NCI-H2107 treated with DMSO at 0.1 percent for 48 hours (cell line): Measurements from ENCODE around the gene GPR87.

Source experiments
- DNase-seq: peaks from one replicate; lab custom pipeline; 2025; ENCODE audit not compliant: unreplicated experiment; lab: John Stamatoyannopoulos, UW

GPR87 gene

DNA sequence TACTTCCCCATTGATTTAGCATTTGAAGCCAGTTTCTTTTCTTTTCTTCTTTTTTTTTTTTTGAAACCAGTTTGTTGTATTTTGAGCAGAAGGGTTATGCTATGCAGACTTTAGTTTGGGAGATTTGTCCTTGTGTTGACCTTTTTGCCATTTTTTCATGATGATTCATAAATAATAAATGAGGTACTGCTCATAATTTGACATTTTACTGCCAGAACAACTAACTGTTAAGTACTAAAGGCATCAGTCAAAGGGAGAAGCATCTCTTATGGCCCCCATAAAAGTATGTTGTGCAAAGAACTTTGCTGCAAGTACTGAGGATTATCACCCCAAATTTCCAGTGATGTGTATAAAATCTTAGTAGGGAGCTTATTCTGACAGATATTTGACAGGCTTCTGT lies 1.7 kb upstream of the GPR87 start:
- no peak for DNase-seq

DNA sequence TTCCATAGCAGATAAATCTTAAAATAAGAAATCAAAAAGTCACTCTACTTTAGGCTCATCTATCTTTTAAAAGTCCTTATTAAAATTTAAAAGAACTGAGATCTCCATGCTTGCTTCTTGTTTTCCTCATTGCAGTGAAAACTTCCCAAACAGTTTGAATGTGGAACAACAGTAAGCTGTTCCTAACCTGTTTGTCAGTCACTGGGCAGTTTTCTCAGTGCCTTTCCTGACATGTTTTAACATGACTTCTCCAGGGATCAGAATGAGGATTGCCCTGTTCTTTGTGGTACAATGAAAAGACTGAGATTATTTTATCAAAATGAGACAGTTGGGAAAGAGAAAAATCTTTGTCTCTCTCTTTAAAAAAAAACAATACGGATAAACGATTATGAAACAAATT lies 774 bp downstream of the GPR87 start:
- DNase-seq: no peak

DNA sequence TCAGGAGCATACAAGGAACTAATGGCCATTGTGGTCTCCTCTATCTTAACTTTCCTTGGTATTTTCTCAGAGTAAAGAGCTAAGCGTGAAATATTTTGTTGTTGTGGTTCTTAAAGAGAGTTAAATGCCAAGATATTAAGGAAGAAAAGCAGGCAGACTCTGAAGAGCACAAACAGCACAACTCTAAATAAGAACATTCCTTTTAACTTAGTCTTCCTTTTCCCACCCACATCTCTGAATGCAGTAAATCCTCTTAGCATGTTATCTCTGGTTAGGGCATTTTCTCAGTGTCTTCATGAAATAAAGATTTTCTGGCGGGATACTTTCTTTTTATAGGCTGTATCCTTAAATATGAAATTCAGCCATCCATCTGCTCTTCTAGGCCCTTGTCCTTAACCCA lies 1.5 kb downstream of the GPR87 start:
- no peak for DNase-seq

DNA sequence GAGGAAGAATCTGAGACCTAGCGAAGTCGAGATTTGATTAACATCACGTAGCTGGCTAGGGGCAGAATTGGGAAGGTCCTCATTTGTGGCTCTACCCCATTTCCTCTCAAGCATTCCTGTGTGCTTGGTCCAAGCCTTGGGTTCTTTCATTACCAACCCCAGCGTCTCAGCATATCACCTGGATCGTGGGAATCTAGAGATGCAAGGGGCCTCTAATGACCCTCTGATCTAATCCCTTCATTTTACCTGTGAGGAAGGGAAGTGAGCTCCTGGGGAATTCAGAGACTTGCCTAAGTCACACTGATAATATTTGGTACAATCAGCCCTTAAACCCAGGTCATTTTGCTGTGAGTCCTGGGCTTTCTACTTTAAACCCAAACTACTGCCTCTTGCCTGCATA lies 2.0 kb downstream of the GPR87 start:
- no peak for DNase-seq

DNA sequence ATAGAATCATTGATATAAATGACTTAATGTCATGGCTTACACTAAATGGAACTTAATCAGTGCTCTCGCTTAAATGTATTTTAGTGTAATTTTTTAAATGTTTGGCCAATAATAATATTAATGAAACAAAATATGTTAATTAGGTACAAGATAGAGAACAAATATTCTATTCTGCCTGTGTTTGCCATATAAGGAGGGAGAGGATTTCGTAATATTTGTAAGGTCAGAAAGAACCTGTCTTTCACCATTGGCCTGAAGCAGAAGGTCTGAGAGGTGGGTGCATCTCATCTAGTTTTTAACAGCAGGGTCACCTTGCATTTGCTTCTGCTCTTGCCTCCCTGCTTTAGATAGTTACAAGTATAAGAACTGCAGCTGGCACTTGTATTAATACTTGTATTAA lies 2.5 kb downstream of the GPR87 start:
- no peak for DNase-seq

DNA sequence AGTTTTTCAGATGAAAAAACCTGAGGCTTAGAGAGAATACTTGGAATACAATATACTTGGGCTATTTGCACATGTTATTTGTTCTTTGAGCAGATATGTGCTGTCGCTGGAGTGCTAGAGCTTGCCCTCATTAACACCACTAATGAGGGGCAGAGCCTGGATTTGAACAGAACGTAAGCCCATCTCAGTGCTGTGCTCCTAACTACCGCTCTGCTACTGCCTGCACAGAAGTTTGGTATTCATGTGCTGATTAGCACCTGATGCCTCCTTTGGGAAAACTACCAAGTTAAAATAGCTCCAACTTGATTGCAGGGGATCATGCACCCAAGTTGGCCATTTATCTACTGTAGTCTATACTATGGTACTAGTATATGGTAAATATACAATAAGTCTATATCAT lies 3.6 kb downstream of the GPR87 start:
- DNase-seq: no peak

DNA sequence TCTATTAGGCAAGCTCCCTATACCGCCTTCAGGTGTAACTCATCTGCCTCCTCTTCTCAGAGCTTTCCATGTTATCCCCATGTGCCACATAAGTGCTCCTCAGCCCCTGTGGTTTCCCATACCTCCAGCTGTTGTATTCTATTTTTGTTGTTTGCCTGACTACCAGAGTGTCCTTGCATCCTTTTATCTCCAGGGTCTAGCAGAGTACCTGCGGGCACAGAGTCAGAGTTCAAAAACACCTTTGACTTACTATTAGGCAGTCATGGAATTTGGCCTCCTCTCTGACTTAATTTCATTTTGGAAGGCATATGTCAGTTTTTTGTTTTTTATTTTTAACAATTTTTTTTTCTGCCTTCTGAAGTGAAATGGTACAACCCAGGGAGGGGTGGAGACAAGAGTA lies 7.1 kb downstream of the GPR87 start:
- no peak for DNase-seq

DNA sequence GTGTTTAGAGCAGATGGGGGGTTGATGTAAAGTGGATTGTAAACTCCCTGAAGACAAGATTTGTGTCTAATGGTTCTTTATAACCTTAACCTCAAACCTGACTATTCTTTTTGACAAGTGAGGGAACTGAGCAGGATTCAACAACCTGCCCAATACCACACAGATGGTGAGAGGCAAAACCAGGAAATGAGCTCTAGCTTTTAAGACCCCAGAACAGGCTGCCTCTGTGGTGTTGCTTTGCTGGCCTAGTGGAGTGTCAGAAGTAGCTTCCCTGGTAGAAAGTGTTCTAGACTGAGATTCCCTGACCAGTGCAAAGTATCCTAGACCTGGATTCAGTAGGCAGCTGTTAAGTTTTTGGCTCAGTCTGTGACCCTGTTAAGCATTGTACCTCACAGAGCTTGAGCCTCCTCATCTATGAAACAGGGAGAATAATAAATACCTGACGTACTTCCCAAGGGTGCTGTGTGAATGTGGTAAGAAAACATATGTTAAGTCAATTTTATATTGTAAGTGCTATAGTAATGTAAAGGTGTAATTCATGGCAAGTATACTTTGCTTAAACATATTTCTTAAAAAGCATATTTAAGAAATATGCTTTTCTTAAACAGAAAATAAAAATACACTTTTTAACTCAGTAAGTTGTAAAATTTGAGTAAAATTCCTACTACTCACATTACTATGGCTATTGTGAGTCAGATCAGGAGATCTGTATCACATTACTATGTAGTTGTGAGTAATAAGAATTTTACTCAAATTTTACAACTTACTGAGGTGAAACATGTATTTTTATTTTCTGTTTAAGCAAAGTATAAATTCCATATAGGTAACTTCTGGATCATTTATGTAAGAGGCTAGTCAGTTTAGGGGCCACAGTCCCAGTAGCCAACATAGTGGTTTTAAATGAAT lies 8.8 kb downstream of the GPR87 start:
- no peak for DNase-seq

DNA sequence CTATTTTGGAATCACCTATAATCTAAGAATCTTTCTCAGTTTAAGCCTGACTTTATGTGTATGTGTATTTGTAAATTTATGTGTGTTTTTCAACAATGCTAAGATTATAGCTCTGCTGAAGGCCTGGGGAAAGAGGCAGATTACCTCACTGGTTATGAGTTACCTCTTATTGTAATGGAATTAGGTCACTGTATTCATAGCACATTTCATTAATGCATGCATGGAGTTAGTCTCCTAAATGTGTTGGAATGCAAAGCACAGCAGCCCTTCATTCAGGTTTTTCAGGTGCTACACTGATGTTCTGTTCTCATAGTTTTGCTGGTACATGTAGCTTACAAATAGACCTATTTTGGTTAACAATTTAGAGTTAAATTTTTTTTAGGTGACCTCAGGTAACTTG lies 9.5 kb downstream of the GPR87 start:
- no peak for DNase-seq

DNA sequence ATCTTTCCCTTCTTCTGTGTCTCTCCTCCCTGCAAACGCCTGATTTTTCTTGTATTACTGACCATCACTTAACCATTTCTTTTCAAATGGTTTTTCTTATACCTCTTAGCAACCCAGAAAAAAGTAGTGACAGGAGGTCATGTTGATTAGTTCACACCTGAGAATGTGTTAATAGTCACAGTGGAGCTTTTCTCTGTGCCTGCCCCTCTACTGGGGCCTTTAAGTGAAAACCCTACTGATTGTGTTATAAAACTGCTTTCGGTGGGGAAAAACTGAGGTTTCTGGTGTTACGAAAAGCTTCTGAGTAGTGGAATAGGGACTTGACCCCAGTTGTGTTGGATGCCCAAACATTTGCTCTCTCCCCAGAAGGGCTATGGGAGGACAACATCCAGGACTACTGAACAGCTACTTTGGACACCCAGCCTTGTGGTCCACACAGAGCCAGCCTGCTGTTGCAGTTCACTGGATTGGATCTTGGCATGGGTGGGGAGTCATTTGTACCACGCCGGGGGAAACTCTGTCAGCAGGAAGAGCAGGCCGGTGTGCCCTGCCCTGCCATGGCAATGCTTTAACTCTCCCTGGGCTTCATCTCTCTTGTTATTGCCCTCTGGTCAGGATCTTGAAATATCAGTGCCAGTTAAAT lies 10.3 kb downstream of the GPR87 start:
- no peak for DNase-seq

DNA sequence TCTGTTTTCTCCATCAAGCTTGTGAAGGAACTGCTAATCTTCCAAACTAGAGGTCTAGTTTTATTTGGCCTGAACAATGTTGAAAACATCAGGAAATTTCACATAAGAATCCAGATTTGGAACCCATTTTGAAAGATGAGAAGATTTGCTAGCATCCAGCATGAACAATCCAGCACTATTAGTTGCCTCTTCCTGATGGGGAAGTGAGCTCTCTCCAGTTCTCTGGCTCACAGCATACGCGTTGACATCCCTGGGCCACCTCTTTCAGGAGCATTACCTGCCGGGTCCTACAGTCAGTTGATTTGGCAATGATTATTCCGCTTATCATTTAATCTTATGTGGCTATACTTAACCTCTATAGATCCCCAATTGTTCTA lies 10.9 kb downstream of the GPR87 start:
- DNase-seq: no peak

DNA sequence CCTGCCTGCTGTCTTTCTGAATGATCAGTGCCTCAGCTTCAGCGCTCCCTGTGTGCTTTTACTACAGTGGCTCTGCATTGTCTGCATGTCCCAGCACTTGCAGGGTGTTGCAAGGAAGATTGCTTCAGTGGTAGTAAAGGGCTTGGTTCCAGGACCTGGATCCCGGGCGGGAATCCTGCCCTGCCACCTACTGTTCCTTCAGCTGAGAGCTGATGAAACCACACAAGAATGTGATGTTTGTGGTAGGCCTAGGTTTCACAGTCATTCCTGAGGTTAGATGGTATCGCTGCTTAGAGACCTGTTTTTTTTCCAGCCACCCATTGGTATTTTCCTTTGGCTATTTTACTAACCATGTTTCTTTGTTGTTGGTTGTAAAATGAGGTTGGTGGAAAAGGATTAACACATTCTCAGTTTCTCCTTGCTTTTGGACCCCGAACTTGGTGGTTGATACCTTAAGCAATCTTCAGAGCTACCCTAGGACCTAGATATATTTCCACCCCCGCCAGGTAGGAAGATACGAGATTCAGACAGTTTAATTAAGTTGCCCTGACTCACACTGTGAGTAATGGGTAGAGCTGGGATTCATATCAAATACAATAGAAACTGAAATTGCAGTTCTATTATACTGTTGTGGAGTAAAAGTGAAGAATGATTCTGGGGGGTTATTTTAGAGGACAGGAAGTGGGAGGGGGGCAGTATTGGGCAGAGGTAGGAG lies 11.4 kb downstream of the GPR87 start:
- DNase-seq: peak; percentile 9

DNA sequence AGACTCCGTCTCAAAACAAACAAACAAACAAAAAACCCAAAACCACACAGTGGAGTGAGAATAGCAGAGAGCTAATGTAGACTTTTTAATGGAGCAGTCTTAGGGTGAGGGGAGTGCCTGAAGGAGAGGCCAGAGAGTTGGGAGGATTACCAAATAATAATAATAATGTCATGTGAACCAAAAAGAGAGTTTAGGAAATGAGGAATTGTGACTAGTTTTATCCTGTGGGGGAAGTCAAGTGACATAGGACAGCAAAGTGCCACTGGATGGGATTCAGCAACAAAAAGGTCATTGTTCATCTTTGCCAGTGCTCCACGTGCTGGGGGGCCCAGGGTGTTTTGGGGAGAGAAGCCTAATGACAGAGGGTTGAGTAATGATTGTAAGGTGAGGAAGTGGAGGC lies 12.9 kb downstream of the GPR87 start:
- no peak for DNase-seq

DNA sequence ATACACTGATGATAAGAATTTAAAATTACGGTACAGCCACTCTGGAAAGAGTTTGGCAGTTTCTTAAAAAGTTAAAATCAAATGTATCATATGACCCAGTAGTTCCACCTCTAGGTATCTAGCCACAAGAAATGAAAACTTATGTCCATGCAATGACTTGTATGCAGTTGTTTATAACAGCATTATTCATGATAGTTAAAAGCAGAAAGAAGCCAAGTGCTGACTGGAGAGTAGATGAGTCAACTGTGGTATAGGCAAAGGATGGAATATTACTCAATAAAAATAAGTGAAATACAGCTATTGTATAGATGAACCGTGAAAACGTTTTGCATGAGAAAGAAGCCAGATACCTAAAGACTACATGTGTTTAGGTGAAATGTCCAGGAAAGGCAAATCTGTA lies 14.8 kb downstream of the GPR87 start:
- no peak for DNase-seq

DNA sequence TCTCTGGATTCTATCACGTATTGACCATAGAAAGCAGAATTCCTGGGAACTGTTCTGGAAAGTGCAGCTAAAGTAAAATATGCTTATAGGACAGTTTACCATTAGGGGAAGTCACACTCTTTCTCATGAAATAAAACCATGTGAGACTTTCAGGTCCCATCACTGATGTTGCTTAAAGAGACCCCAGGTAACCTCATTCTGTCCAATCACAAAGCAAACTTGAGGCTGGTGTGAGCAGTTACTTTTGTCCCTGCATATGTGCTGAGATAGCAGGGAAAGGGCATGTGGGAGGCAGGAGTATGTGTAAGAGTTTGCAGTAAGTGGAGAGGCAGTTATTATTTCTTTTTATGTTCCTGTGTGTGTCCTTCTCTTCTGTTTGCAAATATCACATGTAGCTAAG lies 16.1 kb downstream of the GPR87 start:
- no peak for DNase-seq

DNA sequence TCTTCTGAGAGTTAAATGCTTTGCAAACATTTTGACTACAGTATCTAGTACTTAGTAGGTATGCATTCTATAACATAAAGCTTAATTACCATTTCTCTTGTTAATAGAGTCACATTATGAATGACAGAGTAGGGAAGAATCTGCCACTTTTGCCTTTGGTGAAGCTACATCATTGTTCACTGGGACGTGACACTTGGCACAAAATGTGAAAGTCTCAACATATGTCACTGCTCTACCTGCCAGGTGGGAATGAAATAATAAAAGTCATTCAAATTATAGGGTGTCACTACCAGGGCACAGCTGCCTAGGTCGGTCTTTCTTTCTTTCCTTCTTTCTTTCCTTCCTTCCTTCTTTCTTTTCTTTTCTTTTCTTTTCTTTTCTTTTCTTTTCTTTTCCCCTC lies 17.6 kb downstream of the GPR87 start:
- DNase-seq: no peak

DNA sequence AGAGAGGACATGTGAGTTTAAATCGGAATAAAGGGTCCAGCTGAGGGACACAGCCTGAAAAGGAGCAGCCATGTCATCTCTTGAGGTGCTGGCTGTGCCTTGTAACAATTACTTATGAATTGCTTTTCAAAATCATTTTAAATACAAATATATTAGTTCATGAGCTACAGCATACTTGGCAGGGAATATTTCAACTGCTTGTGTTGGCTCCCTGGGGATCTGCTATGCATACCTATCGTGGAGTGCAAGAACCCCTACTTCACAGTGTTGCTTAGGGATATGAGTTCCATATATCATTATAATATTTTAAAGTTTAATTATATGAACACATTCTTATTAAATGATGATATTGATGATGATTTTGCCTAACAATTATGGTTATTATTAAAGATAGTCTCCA lies 19.2 kb downstream of the GPR87 start:
- DNase-seq: no peak

DNA sequence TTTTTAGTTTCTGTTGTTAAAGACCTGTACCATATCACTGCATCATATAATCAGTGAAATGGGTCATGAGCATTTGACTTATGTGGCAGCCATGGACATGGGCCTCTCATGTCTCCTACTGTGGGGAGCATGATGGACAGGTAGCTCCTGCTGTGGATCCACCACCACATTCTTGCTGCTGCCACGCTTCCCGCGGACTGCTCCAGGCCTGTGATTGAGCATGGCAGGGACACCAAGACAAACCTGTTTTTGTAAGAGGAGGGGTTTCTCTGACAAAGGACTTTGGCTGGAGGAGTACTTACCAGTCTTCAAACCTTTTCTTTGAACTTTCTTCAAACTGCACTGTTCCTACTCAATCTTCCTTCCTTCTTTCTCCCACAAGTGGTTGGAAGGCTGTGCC lies 20.4 kb downstream of the GPR87 start:
- no peak for DNase-seq

DNA sequence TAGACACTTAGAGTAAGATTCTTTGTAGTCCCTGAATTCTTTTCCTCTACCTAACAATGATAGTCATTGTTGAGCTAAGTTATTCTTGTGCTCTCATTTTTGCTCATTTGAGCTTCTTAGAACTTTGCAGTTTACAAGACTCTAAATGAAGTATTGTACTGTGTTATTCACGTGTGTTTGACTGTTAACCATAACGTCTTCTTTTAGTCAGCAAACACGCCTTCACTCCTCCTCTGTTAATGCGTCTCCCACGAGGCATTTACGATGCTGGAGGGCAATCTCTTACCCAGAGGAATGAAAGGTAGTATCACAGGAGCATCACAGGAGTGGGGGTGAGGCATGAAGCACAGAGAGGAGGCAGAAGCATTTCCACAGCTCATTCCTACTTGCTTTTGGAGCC lies 23.5 kb downstream of the GPR87 start:
- DNase-seq: no peak

DNA sequence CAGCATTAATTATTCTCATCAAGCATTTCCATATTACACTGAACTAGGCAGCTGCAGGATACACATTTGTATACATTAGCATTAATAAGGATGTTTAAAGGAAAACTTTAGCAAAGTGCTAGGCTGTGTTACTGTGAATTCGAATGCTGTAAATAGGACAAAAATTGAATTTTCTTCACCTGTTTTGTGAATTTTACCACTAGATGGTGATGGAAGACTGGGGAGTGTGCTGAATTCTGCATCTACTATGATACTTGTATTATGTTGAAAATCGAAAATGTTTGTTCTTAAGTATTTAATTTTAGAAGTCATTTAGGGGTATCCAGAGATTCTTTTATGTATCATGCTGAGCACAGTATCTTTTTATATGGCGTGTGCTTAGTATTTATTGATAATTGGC lies 25.9 kb downstream of the GPR87 start:
- DNase-seq: no peak

DNA sequence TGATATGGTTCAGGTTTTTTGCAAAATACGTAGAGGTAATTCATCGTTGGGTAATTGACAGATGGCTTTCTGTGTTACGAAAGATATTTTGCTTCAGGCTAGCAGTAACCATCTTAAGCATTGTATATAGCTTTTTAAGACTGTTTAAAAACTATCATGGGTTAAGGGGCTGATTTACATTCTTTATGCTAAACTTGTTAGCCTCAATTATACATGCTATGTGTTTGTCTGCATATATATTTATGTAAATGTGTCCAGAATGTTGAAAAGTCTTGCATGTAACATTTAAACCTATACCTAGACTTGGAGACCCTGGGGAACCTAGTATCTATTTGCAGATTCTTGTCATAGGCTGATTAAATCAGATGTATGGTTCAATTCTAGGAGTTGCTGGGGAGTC lies 27.2 kb downstream of the GPR87 start:
- DNase-seq: no peak

DNA sequence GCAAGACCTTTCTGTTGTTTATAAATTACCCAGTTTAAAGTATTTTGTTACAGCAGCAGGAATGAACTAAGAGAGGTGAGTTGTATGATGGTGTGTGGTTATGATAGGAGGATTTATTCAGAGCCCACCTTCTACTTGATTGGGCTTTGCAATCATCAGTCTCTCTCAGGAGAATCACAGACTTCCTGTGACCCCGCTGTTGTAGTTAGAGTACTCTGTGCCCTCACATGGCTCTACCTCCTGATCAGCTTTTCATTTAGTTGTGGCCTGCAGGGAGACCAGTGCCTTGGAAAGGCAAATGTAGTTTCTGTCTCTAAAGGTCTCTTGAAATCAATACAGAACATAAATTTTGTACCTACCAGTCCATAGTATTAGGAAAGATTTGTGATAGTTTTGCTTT lies 30.7 kb downstream of the GPR87 start:
- DNase-seq: no peak
